Panc1 (cell line): ENCODE data around the gene RGS12.

Experiments used
- CTCF ChIP-seq: fragments of 450-650 bp; IDR thresholded peaks from 2 replicates; pipeline ENCODE4 v1.5.1; 2017; ENCODE audit warnings: mild to moderate bottlenecking
- POLR2AphosphoS5 ChIP-seq: IDR thresholded peaks from 2 replicates; pipeline ENCODE4 v1.6.1; 2012; ENCODE audit warnings: mild to moderate bottlenecking, low read depth, low read length, moderate library complexity
- REST ChIP-seq, 2 experiments: IDR thresholded peaks; 2 replicates each; pipeline ENCODE4 v1.6.1; 2011 to 2012; ENCODE audit warnings: low read depth in 2 of 2, control low read depth in 1 of 2, low read length in 1 of 2, mild to moderate bottlenecking in 1 of 2, moderate library complexity in 1 of 2; ENCODE audit not compliant: insufficient read depth in 1 of 2
- SIN3A ChIP-seq: IDR thresholded peaks from 2 replicates; pipeline ENCODE4 v1.6.1; 2012; ENCODE audit warnings: low read depth, mild to moderate bottlenecking, low read length, moderate library complexity, borderline replicate concordance; ENCODE audit not compliant: insufficient read depth

GRCh38 chr4:3323071-3323481 lies 30.3 kb downstream of the RGS12 start:
- no peak for TF ChIP-seq CTCF
- TF ChIP-seq REST (IDR thresholded peaks at IDR 0.05; ENCODE audit: insufficient read depth in 1 of 2, low read depth in 2 of 2, low read length in 1 of 2) = no peak
- no peak for TF ChIP-seq POLR2AphosphoS5
- TF ChIP-seq SIN3A = no peak
